Measurements from ENCODE around the gene GSTA2. TPM values are rescaled to one million over a fixed set of nuclear protein-coding genes. Genes with fewer than 3 reads are reported as not detected.
"Not testable (repeated sequence)": the region's sequence is repeated elsewhere in the genome, so short reads cannot be mapped to it uniquely, and the experiment has no call there.

Gene GSTA2
- polyA plus RNA-seq, 1 of the 3 experiments (the other 2 are of a cell fraction) = not detected

DNA sequence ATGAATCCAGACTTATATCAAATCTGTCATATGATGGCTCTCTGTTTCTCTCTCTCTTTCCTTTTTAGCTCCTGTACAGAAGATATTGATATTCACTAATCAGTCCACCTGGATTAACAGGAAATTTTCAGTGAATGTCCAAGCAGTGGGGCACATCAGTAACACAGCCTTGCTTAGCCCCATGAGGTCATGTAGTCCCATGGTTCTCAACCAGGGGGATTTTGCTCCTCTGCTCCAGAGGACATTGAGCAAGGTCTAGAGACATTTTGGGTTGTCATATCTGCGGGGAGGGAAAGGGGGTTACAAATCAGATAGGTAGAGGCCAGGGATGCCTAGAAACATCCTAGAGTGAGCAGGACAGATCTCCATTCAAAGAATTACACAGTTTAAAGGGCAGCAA, 39.5 kb upstream of the GSTA2 start:
- no peaks in the 10 kb centered on the region; the same call in 1 of the 2 replicates for H3K27me3 ChIP-seq (ENCODE audit: insufficient read depth)
- H3K4me3 ChIP-seq (ENCODE audit: low read depth in 2 of 2, low read length in 1 of 2) = no peak overlapping the region
- no peaks in the 10 kb centered on the region for H3K36me3 ChIP-seq (replicated peaks in 1 of 2; ENCODE audit: control insufficient read depth in 1 of 2, insufficient read depth in 2 of 2, low read length in 1 of 2)
- DNase-seq = no peak
- no peak overlapping the region for H3K9ac ChIP-seq
- no peaks in the 10 kb centered on the region for H3F3A ChIP-seq (replicated peaks; ENCODE audit: insufficient read depth)
- no peaks in the 10 kb centered on the region for H3K9me3 ChIP-seq
- no peaks in the 10 kb centered on the region for H4K20me1 ChIP-seq (ENCODE audit: insufficient read depth)
- 7% methylated on average over 1 of the region's 1 CpG for WGBS (ENCODE audit: low lambda C conversion rate)
- ChIA-PET CTCF (no interaction called here), POLR2A (no interaction called here)
- H3K9me2 ChIP-seq = no peaks in the 10 kb centered on the region
- no peak overlapping the region for H3K4me2 ChIP-seq
- no peak for TF ChIP-seq EP300 (IDR thresholded peaks at IDR 0.05; ENCODE audit: borderline replicate concordance in 1 of 2, low read depth in 1 of 2, low read length in 1 of 2)
- H3K27ac ChIP-seq (ENCODE audit: low read depth in 2 of 2, low read length in 1 of 2) = no peak overlapping the region
- H2AFZ ChIP-seq (ENCODE audit: low read depth) = no peak overlapping the region
- H3K79me2 ChIP-seq (ENCODE audit: insufficient read depth) = no peaks in the 10 kb centered on the region
- H3K4me1 ChIP-seq (ENCODE audit: control insufficient read depth in 1 of 2, insufficient read depth in 2 of 2, low read depth in 1 of 2, low read length in 1 of 2) = no peaks in the 10 kb centered on the region

DNA sequence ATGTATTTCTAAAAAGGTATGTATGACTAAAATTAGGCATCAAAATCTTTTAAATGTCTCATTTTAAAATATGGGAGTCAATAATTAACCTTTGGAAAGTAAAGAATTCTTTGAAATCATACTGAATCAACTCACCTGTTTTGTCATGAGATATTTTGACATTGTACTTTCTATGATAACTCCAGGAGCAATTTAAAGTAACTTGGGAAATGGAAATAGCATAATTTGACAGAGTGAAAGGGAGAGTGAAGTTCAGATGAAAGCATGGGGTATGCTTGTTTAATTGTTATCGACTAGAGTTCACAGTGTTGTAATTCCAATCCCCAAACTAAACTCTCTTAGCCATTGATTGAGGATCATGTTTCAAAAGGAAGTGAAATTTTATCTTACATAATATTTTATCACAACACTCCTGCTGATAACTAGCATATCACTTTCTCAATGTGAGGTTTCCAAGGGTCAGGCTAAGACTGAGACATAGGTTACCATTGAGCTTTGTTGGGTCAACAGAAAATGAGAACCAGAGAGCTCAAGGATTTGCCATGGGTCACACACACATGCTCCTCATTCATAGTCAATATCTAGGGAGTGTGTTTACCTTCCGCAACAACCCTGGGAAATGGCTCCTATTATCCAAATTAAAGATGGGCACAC, 38.0 kb upstream of the GSTA2 start:
- no peak for DNase-seq
- Histone ChIP-seq H3K4me3 (ENCODE audit: low read depth in 2 of 2, low read length in 1 of 2) (no peak overlapping the region), H2AFZ (ENCODE audit: low read depth) (no peak overlapping the region), H3K9me3 (no peaks in the 10 kb centered on the region), H3K9ac (no peak overlapping the region), H3K4me1 (ENCODE audit: control insufficient read depth in 1 of 2, insufficient read depth in 2 of 2, low read depth in 1 of 2, low read length in 1 of 2) (no peaks in the 10 kb centered on the region), H3K27me3 (ENCODE audit: insufficient read depth) (no peaks in the 10 kb centered on the region; the same call in 1 of the 2 replicates), H3K4me2 (no peak overlapping the region), H3K79me2 (ENCODE audit: insufficient read depth) (no peaks in the 10 kb centered on the region), H3K9me2 (no peaks in the 10 kb centered on the region), H3K27ac (ENCODE audit: low read depth in 2 of 2, low read length in 1 of 2) (no peak overlapping the region), H3K36me3 (replicated peaks in 1 of 2; ENCODE audit: control insufficient read depth in 1 of 2, insufficient read depth in 2 of 2, low read length in 1 of 2) (no peaks in the 10 kb centered on the region), H3F3A (replicated peaks; ENCODE audit: insufficient read depth) (no peaks in the 10 kb centered on the region), H4K20me1 (ENCODE audit: insufficient read depth) (no peaks in the 10 kb centered on the region)
- TF ChIP-seq GABPA (IDR thresholded peaks at IDR 0.05; ENCODE audit: low read depth) = no peak
- no peak for TF ChIP-seq RAD21 (IDR thresholded peaks at IDR 0.05; ENCODE audit: low read length)
- TF ChIP-seq SMC3 (IDR thresholded peaks at IDR 0.05; ENCODE audit: low read depth, low read length) = no peak
- TF ChIP-seq MEF2A (IDR thresholded peaks at IDR 0.05; ENCODE audit: borderline replicate concordance, low read depth) = no peak
- TF ChIP-seq YY1 (IDR thresholded peaks at IDR 0.05; ENCODE audit: low read depth) = no peak
- TF ChIP-seq POLR2AphosphoS5 (IDR thresholded peaks at IDR 0.05; ENCODE audit: low read depth, low read length) = no peak
- ChIA-PET CTCF (no interaction called here), POLR2A (no interaction called here)
- WGBS (ENCODE audit: low lambda C conversion rate) = 6% methylated on average over 2 of the region's 2 CpGs

DNA sequence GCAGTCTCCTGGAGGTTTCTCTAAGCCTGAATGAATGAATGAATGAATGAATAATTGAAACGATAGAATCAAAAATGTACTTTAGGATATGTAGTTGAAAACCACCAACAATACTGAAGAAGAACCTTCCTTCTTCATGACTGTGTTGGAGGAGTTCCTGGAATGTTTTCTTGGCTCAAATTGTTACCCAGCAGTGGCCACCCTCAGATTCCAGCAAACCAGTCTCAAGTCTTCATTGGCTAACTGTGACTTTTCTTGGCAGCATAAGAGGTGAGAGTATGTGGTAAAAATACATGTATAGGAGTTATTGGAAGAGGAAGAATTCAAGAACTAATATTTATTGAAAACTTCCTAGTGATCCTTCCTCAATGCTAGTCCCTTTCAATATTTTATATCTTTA, 36.0 kb upstream of the GSTA2 start:
- 5% methylated on average over 1 of the region's 1 CpG for WGBS (ENCODE audit: low lambda C conversion rate)
- H3K4me1 ChIP-seq (ENCODE audit: control insufficient read depth in 1 of 2, insufficient read depth in 2 of 2, low read depth in 1 of 2, low read length in 1 of 2); H3K36me3 ChIP-seq (replicated peaks in 1 of 2; ENCODE audit: control insufficient read depth in 1 of 2, insufficient read depth in 2 of 2, low read length in 1 of 2); CTCF ChIA-PET; H3K27me3 ChIP-seq (ENCODE audit: insufficient read depth); H3K4me2 ChIP-seq; DNase-seq; H4K20me1 ChIP-seq (ENCODE audit: insufficient read depth); H3K27ac ChIP-seq (ENCODE audit: low read depth in 2 of 2, low read length in 1 of 2); POLR2A ChIA-PET; H2AFZ ChIP-seq (ENCODE audit: low read depth); H3K4me3 ChIP-seq (ENCODE audit: low read depth in 2 of 2, low read length in 1 of 2); H3K79me2 ChIP-seq (ENCODE audit: insufficient read depth); H3F3A ChIP-seq (replicated peaks; ENCODE audit: insufficient read depth); H3K9me2 ChIP-seq; H3K9me3 ChIP-seq; H3K9ac ChIP-seq: not testable (repeated sequence)

DNA sequence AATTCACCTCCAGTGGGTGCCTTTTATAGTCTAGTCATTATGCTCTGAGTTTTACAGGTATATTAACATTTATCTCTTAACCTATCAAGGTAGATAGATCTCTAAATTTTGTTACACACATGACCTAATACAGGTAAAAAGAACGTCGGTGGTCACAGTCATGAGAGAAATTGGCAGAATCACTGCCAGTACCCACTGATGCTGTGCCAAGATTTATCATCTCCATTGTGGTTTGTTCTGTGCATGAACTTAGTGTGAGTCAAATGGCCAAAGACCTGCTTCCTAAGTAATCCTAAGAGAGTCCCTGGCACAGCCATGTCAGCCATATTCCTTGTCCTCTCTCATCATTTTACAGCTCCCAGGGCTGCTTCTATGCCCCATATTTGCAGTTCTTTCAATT, 31.1 kb upstream of the GSTA2 start:
- WGBS (ENCODE audit: low lambda C conversion rate) = 3% methylated on average over 2 of the region's 2 CpGs
- H3F3A ChIP-seq (replicated peaks; ENCODE audit: insufficient read depth); H3K27me3 ChIP-seq (ENCODE audit: insufficient read depth); CTCF ChIA-PET; DNase-seq; H2AFZ ChIP-seq (ENCODE audit: low read depth); H3K79me2 ChIP-seq (ENCODE audit: insufficient read depth); POLR2A ChIA-PET; H3K36me3 ChIP-seq (replicated peaks in 1 of 2; ENCODE audit: control insufficient read depth in 1 of 2, insufficient read depth in 2 of 2, low read length in 1 of 2); H3K9ac ChIP-seq; H3K4me1 ChIP-seq (ENCODE audit: control insufficient read depth in 1 of 2, insufficient read depth in 2 of 2, low read depth in 1 of 2, low read length in 1 of 2); H4K20me1 ChIP-seq (ENCODE audit: insufficient read depth); H3K4me3 ChIP-seq (ENCODE audit: low read depth in 2 of 2, low read length in 1 of 2); H3K27ac ChIP-seq (ENCODE audit: low read depth in 2 of 2, low read length in 1 of 2); H3K9me2 ChIP-seq; H3K9me3 ChIP-seq; H3K4me2 ChIP-seq: not testable (repeated sequence)
